Cardiac muscle cell (in vitro differentiated cells and primary cell): ENCODE results near the gene KIF14. TPM values are rescaled to one million over a fixed set of nuclear protein-coding genes. Genes with fewer than 3 reads are reported as not detected.
"Not testable (repeated sequence)": the region's sequence is repeated elsewhere in the genome, so short reads cannot be mapped to it uniquely, and the experiment has no call there.

Source experiments
- DNase-seq, 2 donors: peaks; one replicate each; pipeline versions ENCODE4 v3.0.0 to v3.0.0-alpha.2; 2010 to 2017; ENCODE audit warnings: low read depth in 1 of 2, low spot score in 1 of 2
- H3K27ac ChIP-seq: fragments of 200-600 bp; sonication (generic); 2 replicates; pipeline ENCODE4 v1.5.1; 2016
- H3K27me3 ChIP-seq: fragments of 200-600 bp; sonication (generic); 2 replicates; pipeline ENCODE4 v1.6.0; 2016; ENCODE audit warnings: control low read depth
- H3K36me3 ChIP-seq: fragments of 200-600 bp; sonication (generic); 2 replicates; pipeline ENCODE4 v1.5.1; 2016; ENCODE audit warnings: control low read depth
- H3K4me1 ChIP-seq: fragments of 200-600 bp; sonication (generic); 2 replicates; pipeline ENCODE4 v1.8.1; 2017; ENCODE audit warnings: low read depth, mild to moderate bottlenecking, mixed run types
- H3K4me3 ChIP-seq: fragments of 200-600 bp; sonication (generic); 2 replicates; pipeline ENCODE4 v1.5.1; 2016; ENCODE audit warnings: mild to moderate bottlenecking
- H3K9me3 ChIP-seq: fragments of 200-600 bp; sonication (generic); 2 replicates; pipeline ENCODE4 v1.5.1; 2017; ENCODE audit warnings: low read depth, mild to moderate bottlenecking, control low read depth
- CTCF ChIP-seq: IDR thresholded peaks from 2 replicates; pipeline ENCODE4 v1.5.1; 2012; ENCODE audit warnings: low read depth, mild to moderate bottlenecking, low read length
- polyA plus RNA-seq: library from polyadenylated mRNA; unstranded; fragments of >200 nt; fragmentation: Nextera tagmentation; extraction: Ambion mirVana; gene quantifications from 2 replicates; pipeline ENCODE4 v1.2.1, GENCODE V29; 2016
- total RNA-seq: library from RNA; depleted of rRNA; stranded (reverse); fragments of >200 nt; gene quantifications from 2 replicates; pipeline ENCODE4 v1.2.3, GENCODE V29; 2016

KIF14 gene
- total and polyA plus RNA-seq, 2 experiments from 2014 or later = 1.7 to 14.2 TPM

GRCh38 chr1:200564319-200564718 lies 56.2 kb downstream of the KIF14 start:
- Histone ChIP-seq H3K4me3 (no peak overlapping the region), H3K4me1 (no peaks in the 10 kb centered on the region), H3K27ac (no peak overlapping the region), H3K9me3 (no peaks in the 10 kb centered on the region), H3K36me3 (no peaks in the 10 kb centered on the region), H3K27me3 (no peaks in the 10 kb centered on the region)
- TF ChIP-seq CTCF = no peak
- no peak for DNase-seq

- Histone ChIP-seq H3K9me3 (no peaks in the 10 kb centered on the region), H3K36me3 (no peaks in the 10 kb centered on the region), H3K27me3 (no peaks in the 10 kb centered on the region), H3K4me1 (no peaks in the 10 kb centered on the region), H3K27ac (no peak overlapping the region), H3K4me3 (no peak overlapping the region)
- TF ChIP-seq CTCF = no peak
- no peak for DNase-seq
These were observed 58.7 kb downstream of the KIF14 start for GRCh38 chr1:200561856-200562214.

GRCh38 chr1:200558866-200559459 lies 61.6 kb downstream of the KIF14 start:
- Histone ChIP-seq H3K27ac (no peak overlapping the region), H3K27me3 (no peaks in the 10 kb centered on the region), H3K4me1 (no peaks in the 10 kb centered on the region), H3K9me3 (no peaks in the 10 kb centered on the region), H3K4me3 (no peak overlapping the region), H3K36me3 (no peaks in the 10 kb centered on the region)
- DNase-seq = peak; percentile 56 to 76
- TF ChIP-seq CTCF = peak; percentile 78

GRCh38 chr1:200556002-200556401 lies 64.5 kb downstream of the KIF14 start:
- Histone ChIP-seq H3K27me3 (no peaks in the 10 kb centered on the region), H3K4me3 (no peak overlapping the region), H3K9me3 (no peaks in the 10 kb centered on the region), H3K27ac (no peak overlapping the region), H3K4me1 (no peaks in the 10 kb centered on the region), H3K36me3 (no peaks in the 10 kb centered on the region)
- peak; percentile 13 for TF ChIP-seq CTCF
- DNase-seq = no peak

GRCh38 chr1:200552737-200553136 lies 67.8 kb downstream of the KIF14 start:
- H3K4me3 ChIP-seq, H3K36me3 ChIP-seq, H3K27ac ChIP-seq, H3K27me3 ChIP-seq, H3K9me3 ChIP-seq, DNase-seq, H3K4me1 ChIP-seq: not testable (repeated sequence)

- Histone ChIP-seq H3K9me3 (no peaks in the 10 kb centered on the region), H3K27ac (no peak overlapping the region), H3K36me3 (no peaks in the 10 kb centered on the region), H3K4me1 (no peaks in the 10 kb centered on the region), H3K4me3 (no peak overlapping the region), H3K27me3 (no peaks in the 10 kb centered on the region)
- no peak for DNase-seq
- TF ChIP-seq CTCF = no peak
These were observed 70.2 kb downstream of the KIF14 start for GRCh38 chr1:200550367-200550766.
